GM19463 (cell line): Measurements from ENCODE around the gene METTL4.
"Not testable (repeated sequence)": the region's sequence is repeated elsewhere in the genome, so short reads cannot be mapped to it uniquely, and the experiment has no call there.

Experiments used
- ATAC-seq: cut with Tn5 transposase; IDR thresholded peaks from one replicate; pipeline ENCODE4 v1.9.1; 2021; ENCODE audit warnings: mild to moderate bottlenecking, moderate library complexity; ENCODE audit not compliant: unreplicated experiment

The METTL4 gene

DNA sequence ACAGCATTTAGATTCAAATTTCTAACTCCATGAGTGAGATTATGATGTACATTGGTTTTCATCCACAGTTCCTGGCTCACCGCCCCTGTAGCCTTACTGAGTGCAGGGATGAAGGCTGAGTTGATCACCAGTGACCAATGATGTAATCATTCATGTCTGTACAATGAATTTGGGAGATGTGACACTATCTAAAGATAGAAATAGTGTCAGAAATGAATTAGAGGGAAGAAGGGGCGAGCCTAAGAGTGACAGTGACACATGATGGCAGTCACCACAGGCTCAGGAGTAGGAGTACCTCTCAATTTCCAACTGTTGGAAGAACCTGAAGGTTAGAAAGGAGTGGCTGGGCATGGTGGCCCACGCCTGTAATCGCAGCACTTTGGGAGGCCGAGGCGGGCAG, 3.2 kb downstream of the METTL4 start:
- no peak for ATAC-seq

DNA sequence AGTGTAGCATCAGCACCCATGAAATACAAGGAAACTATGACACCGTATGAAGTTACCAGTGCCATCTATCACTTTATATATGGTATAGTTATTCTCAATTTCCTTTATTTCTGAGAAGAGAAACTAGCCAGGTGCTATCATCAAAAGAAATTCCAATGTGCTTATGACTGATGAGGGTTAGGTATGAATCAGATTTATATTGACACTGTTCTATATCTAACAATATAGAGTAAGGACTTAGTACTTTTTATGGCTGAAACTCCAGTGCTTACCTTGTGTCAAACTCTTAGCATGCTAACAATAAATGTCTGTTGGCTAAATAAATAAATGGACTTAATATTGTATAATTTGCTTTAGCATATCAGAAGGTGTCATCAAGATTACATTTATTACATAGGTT, 6.9 kb downstream of the METTL4 start:
- ATAC-seq, result no peak

DNA sequence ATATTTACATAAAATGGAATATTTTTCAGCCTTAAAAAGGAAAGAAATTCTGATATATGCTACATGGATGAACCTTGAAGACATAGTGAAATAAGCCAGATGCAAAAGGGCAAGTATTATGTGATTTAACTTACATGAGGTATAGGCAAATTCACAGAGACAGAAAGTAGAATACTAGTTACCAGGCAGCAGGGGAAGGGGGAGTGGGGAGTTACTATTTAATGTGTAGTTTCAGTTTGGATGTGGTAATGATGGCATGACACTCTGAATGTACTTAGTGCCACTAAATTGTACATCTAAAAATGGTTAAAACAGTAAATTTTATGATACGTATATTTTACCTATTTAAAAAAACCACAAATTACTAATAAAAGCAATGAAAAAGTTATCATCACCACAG, 12.1 kb downstream of the METTL4 start:
- no peak for ATAC-seq

DNA sequence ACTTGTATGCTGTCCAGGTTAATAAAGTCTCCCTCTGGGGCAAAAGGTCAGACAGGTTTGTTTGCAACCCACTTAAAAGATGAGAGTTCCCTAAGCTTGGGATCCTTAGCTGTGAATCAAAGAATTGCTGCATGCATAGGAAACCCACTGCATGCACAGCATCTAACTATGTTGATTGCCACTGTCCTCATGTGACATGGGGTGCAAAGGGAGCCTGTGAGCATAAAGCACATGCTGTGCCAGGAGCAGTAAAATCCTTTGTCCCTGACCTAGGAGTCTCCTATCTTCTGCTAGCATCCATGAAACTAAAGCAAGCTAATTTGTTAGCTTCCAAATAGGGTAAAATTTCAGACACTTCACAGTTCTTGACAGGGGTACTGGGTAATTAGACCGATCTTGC, 13.8 kb downstream of the METTL4 start:
- no peak for ATAC-seq

DNA sequence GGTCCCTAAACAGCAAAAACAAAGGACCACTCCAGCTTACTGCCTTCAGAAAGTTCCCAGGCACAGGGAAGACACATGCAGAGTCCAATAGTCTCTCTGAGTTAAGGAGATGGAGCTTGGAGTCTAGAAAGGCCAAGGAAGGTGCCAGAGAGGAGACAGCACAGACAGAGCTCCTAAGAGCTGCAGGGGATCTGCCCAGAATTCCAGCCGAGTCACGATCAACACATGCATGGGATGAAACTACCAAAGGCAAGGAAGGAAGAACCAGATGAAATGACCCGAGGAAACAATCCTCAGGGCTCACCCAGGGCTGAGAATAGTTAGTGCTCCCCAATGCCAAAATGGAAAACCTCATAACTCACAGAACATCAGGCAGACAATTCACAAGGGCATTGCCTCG, 15.4 kb downstream of the METTL4 start:
- ATAC-seq, result no peak

DNA sequence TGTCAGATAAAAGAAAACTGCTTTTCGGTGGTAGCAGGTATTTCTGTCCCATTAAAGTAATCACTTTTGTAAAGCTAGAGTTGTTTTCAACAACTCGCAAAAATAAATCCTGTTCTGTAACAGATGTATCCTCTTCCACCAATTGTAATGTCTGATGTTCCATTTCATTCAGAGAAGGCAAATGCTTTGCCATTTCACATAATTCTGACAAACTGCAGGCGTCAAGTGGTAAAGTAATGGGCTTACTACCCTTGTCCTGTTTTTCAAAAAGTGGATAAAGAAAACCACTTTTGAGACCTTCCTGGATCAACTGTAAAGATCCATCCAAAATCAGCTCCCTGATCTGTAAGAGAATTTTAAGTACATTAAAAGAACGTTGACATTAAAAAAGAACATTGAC, 16.6 kb downstream of the METTL4 start:
- ATAC-seq, result no peak

DNA sequence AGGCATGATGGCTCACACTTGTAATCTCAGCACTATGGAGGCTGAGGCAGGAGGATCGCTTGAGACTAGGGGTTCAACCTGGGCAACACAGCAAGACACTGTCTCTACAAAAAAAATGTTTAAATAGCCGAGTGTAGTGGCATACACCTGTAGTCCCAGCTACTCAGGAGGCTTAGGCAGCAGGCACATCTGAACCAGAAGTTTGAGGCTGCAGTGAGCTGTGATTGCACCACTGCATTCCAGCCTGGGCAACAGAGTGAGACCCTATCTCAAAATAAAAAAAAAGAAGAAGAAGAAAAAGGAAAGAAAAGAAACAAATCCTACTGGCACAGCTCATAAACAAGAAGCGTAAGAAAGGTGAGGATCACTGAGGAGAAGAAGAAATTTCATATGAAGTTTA, 19.9 kb downstream of the METTL4 start:
- ATAC-seq, result no peak

DNA sequence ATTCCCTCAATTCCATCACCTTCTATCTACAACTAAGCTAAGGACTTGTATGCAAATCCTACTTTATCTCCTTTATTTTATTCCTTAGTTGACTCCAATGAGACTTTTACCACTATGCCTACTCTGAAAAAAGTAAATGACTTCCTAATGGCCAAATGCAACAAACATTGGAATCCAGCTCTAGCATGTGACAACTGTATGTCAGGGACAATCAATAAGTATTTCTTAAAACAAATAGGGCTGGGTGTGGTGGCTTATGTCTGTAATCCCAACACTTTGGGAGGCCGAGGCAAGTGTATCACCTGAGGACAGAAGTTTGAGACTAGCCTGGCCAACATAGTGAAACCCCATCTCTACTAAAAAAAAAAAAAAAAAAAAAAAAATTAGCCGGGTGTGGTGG, 21.8 kb downstream of the METTL4 start:
- no peak for ATAC-seq

DNA sequence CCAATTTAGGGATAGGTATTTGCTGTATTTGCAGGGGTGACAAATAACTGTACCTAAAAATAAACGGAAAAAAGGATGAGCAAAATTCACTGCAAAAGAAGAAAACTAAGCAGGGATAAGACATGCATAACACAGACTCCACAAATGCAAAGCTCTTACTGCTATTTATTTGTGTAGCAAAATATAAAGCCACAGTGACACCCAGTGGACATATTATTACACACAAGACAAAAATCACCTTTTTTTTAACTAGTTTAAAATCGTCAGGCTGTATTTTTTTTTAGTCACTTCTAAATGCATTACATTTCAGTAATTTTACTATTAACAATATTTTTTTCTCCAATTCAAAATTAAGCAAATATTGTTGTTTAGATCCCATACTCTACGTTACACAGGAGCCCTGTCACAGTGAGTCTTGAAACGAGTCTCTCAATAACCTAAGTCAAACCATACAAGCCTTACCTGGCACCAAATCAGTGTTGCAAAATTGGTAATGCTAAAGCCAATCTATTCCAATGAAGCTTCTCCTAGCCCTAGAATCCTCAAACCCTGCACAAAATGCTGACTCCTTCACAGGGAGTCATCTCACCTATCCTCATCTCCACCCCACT, 23.7 kb downstream of the METTL4 start:
- no peak for ATAC-seq

DNA sequence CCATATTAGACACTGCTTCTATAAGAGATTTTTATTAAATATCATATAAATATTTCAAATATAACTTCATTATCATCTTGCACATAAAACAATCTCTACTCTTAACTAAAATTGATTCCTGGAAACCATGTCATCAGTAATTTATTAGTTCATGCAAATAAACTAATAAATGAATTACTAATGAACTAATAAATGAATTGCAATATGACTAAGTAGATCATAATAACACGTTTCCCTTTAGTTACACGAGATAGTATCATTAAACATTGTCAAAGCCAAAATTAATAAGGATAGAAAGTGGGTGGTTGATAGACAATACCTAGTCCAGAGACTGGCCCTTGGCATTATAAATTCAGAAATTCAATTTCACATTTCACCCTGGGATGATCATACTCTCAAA, 26.1 kb downstream of the METTL4 start:
- no peak for ATAC-seq

DNA sequence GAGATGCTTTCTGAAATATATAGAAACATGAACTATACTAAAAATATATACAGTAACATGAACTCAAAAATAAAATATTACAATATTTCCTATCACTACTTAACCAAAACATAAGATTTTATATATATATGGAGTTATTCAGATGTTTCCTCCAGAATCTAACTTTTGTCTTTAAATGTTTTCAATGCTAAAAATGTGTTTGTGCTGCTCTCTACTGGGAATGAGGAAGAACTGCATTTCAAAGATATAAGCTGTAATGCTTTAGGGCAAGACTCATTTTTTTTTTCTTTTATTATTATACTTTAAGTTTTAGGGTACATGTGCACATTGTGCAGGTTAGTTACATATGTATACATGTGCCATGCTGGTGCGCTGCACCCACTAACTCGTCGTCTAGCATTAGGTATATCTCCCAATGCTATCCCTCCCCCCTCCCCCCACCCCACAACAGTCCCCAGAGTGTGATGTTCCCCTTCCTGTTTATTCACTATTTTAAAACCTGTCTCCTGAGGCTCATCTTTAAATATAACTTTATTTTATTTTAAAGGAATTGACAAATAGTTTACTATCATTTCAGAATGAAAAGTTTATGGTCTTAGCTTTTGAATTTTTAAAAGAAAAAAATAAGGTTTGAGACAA, 29.3 kb downstream of the METTL4 start:
- not testable (repeated sequence) for ATAC-seq

DNA sequence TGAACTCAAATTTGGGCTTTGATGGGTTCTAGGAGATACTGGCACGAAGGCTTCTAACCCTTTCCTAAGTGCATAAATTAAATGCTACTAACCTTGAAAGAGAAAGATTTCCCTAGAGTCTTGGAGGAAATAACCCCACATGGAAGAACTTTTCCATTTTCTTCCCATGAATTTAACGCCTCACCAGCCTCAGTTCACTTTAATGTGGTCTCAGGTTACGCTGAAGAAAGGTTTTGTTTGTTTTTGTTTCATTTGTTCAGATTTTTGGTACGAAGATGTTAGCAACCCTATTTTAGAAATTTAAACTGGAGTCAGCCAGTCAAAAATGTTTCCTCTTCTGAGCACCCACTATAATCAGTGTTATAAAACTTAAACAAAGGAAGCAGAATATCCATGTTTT, 30.7 kb downstream of the METTL4 start:
- ATAC-seq, result no peak

DNA sequence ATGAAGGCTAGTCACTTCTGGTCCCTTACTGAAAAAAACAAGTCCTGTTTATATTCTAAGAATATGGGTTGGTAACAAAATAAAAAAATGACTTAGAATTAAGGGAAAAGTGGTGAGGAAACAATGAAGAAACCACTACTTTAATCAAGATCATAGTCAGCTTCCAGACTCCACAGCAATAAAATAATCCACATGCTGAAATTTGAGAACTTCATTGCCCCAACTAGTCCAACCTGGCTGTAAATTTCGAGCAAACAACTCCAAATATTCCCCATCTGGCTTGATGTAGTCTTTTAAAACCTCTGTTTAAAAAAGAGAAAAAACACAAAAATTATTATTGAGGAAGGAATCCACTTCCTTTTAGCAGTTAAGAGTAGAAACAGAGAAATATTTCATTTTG, 32.5 kb downstream of the METTL4 start:
- ATAC-seq, result no peak

DNA sequence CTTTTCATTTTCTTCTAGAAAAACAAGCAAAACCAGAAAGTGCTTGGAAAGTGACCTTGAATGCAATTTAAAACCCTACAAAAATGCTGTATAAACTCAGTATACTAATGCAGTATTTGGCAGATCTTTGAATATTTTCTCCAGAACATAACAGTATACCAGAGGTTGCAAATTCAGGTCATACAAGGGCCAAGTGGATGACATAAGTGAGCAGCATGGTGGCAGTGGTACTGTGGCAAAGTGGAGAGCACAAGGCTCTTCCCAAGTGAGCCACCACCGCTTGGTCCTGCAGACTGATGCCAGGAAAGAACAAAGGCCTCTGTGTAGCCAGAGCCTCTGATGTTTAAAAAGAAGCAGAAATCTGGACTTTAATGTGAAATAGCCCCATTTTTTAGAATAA, 33.1 kb downstream of the METTL4 start:
- ATAC-seq, result no peak

DNA sequence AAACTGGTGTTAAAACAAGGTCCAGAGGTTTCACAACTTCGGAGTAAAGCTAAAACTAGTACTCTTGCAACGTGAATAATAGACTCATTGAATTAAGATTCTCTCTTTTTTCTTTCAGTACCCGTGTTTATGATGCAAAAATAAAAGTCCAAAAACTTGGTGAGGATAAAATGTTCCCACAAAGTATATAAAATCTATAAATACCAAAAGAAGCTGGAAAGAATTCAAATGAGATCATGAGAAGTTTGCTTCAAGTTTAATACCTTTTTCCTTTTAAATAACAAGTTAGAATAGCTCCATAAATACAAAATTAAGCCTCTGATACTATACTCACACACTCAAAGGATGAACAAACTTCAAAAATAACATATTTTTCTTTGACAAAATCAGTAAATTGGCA, 34.0 kb downstream of the METTL4 start:
- ATAC-seq, result no peak

DNA sequence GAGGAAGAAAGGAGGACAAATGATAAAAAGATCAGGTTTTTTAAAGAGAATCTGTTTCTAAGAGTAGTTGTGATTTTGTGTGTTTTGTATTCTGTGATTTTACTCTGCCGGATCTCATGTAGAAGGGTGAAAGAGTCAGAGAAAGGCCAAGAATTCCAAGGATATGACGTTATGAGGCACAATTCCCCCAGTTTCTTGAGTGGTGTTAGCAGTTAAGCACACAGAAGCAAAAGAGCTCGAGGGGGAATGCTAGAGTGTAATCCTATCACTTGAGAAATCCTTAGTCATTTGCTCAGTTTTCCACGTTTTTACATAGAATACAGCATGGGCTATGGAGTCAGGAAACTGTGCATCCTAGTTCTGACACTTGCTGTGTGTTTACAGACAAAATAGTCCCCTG, 34.8 kb downstream of the METTL4 start:
- no peak for ATAC-seq

DNA sequence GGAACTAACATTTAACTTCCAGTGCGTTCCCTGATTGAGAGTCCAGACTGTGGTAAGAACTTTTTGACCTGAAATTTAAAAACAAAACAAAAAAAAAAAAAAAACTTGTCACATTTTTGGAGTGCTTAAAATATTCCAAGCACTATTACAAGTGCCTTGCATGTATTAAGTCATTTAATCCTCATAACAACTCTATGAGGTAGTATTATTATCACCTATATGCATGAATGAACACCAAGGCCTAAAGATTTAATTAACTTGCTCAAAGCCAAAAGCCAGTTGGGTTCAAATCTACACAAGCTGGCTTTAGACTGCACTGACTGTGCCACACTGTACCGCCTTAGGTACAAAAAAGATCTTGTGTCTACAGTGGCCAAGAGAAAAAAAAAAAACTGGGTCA, 35.2 kb downstream of the METTL4 start:
- no peak for ATAC-seq

DNA sequence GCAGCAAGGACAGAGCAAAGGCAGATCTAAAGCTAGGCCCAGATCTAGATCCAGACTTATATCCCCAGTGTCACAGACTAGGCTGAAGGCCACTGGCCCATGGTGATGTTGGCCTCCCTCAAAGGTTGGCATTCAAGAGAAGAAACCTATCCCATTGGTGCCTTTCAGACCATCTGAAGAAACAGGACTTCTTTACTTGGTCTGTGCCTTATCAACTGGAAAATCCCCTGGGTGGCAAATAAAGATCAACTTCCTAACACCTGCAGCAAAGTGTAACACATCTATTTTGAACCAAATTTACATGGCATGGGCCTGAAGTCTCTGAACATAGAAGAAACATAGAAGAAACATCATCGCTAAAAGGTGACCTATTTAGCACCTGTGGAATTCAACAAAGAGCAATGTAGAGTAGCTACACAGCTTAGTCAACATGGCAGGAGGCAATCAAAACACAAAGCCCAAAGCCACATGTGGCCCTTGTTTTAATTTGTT, 35.8 kb downstream of the METTL4 start:
- peak; percentile 31 for ATAC-seq

DNA sequence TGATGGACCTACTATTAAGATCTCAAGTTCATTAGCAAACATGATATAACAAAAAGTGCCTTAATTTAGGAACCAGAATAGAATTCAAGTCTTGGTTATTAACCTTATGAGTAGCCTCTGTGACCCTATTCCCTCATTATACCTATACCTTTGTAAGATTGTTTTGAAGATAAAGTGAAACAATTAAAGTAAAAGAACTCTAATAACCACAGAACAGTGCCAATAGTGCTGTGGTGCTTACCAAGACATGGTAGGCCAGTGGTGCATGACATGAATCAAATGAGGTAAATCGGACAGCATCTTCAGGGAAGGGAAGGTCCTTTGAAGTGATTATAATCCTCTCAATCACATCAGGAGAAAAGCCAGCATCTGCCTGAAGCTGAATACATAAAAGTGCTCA, 36.4 kb downstream of the METTL4 start:
- ATAC-seq, result peak; percentile 49

DNA sequence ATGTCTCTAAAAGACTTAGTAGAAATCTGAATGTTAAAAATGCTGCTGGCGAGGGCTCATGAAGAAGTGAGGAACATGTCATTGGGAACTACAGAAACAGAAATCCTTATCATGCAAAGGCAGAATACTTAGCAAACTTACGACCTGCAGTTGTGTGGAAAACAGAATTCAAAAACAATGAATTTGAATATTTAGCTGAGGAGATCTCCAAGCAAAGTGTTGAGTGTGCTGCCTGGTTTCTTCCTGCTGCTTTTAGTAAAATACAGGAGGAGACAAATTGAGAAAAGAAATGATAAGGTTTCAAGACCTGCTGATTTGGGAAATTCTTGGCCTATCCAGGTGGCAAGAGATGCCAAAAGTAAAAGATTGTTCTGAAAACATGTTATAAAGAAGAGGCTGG, 38.5 kb downstream of the METTL4 start:
- ATAC-seq, result no peak

DNA sequence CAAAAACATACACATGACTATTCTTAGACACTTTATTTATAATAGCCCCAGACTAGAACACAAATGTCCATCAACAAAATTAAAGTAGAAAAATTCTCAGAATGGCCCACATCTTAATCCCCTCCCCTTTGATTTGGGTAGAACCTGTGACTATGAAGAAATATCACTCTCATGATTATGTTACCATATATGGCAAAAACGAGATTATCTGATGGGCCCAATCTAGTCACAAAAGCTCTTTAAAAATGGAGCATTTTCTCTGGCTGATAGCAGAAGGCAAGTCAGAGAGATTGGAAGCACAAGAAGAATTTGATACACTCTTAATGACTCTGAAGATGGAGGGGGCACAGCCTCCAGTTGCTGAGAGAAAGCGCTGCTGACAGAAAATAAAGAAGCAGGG, 39.6 kb downstream of the METTL4 start:
- ATAC-seq, result no peak

DNA sequence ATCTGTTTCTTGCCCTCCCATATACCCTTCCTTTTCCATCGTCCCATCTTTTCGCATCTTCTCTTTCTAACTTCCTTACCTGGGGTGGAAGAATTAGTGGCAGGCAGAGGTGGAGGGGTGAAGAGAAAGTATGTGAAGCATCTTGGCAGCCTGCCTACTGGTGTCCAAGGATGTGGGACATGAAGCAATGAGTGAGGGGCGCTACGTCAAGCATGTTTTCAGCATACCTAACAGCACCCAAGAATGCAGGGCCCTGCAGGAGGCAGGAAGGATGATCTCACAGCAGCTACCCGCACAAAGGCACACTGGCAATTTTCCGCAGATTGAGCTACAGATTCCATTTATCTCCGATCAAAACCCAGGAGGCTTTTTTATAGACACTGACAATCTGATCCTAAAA, 42.2 kb downstream of the METTL4 start:
- ATAC-seq, result no peak

DNA sequence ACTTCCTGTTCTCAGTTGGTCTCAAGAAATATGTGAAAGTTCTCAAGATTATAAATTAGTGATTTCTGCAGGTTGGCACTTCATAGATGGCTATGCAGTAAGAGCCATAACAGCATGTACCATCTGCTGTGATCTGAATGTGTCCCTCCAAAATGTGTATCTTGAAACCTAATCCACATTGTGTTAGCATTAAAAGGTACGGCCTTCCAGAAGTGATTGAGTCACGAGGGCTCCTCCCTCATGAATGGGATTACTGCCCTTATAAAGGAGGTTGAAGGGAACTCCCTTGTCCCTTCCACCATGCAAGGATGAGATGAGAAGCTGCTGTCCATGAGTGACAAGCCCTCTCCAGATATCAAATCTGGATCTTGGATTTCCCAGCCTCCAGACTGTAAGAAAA, 45.0 kb downstream of the METTL4 start:
- no peak for ATAC-seq
